GM12878 (cell line): ENCODE measurements around the gene SPRED2. TPM values are rescaled to one million over a fixed set of nuclear protein-coding genes. Genes with fewer than 3 reads are reported as not detected.
A peak's percentile ranks its signal among the peaks of the same experiment; 100 is the strongest.

Source experiments
- ATAC-seq: fragments of 200-7000 bp; cut with Tn5 transposase; 3 replicates; pipeline ENCODE4 v1.9.1; 2020; ENCODE audit warnings: mild to moderate bottlenecking, moderate library complexity
- BruUV-seq: library from RNA; stranded (reverse); fragments of 400-500 nt; replicated peaks from 2 replicates; lab custom pipeline; 2021; lab: Mats Ljungman, UMichigan
- CTCF ChIA-PET: fragments of 300-600 bp; sonication (Branson Sonifier 250); formaldehyde crosslinking; extraction: SDS; loops from one replicate; lab custom pipeline; 2021; ENCODE audit warnings: inconsistent platforms; lab: Yijun Ruan, JAX
- POLR2A ChIA-PET: fragments of 350-600 bp; formaldehyde crosslinking; extraction: SDS; loops from one replicate; lab custom pipeline; 2021; ENCODE audit warnings: inconsistent platforms; lab: Charles Lee
- RAD21 ChIA-PET: fragments of 300-600 bp; sonication (Branson Sonifier 250); formaldehyde crosslinking; loops from one replicate; lab custom pipeline; 2023; ENCODE audit warnings: antibody characterized with exemption; ENCODE audit not compliant: unreplicated experiment; lab: Charles Lee
- SMC1A ChIA-PET: fragments of 300-600 bp; sonication (Branson Sonifier 250); formaldehyde crosslinking; loops from one replicate; lab custom pipeline; 2023; ENCODE audit not compliant: unreplicated experiment, uncharacterized antibody; lab: Charles Lee
- DNase-seq: peaks from one replicate; pipeline ENCODE4 v3.0.0-alpha.2; 2011; ENCODE audit warnings: low read depth, low spot score
- FAIRE-seq: peaks from 3 replicates; lab custom pipeline; 2011; peaks lifted over from hg19 to GRCh38; lab: Jason Lieb, UNC
- H2AFZ ChIP-seq: 2 replicates; pipeline ENCODE4 v1.6.0; 2011; ENCODE audit warnings: low read depth, low read length, control low read depth; ENCODE audit not compliant: control insufficient read depth
- H3K27ac ChIP-seq: 2 replicates; pipeline ENCODE4 v1.5.1; 2011; ENCODE audit warnings: control low read depth; ENCODE audit not compliant: control insufficient read depth, insufficient read depth
- H3K27me3 ChIP-seq, 2 experiments: replicated peaks in 1 of 2; 2 replicates each; pipeline versions ENCODE4 v1.6.0 to v1.6.1; 2011; ENCODE audit warnings: low read length in 1 of 2; ENCODE audit not compliant: control insufficient read depth in 2 of 2, insufficient read depth in 2 of 2
- H3K36me3 ChIP-seq, 2 experiments: 2 replicates each; pipeline ENCODE4 v1.5.1; 2011; ENCODE audit warnings: low read length in 1 of 2; ENCODE audit not compliant: control insufficient read depth in 2 of 2, insufficient read depth in 2 of 2
- H3K4me1 ChIP-seq: 2 replicates; pipeline ENCODE4 v1.6.1; 2011; ENCODE audit warnings: mild to moderate bottlenecking, low read length, moderate library complexity, mixed read lengths; ENCODE audit not compliant: control insufficient read depth, insufficient read depth
- H3K4me2 ChIP-seq: 2 replicates; pipeline ENCODE4 v1.6.0; 2011; ENCODE audit warnings: control low read depth; ENCODE audit not compliant: control insufficient read depth, insufficient read depth
- H3K4me3 ChIP-seq: fragments of 200-600 bp; sonication (generic); 2 replicates; pipeline ENCODE4 v1.5.1; 2016
- H3K79me2 ChIP-seq: 2 replicates; pipeline ENCODE4 v1.6.0; 2011; ENCODE audit warnings: low read length; ENCODE audit not compliant: control insufficient read depth, insufficient read depth
- H3K9ac ChIP-seq: 2 replicates; pipeline ENCODE4 v1.8.0; 2011; ENCODE audit warnings: low read length, control low read depth, mixed read lengths; ENCODE audit not compliant: control insufficient read depth, insufficient read depth
- H3K9me3 ChIP-seq: replicated peaks from 3 replicates; pipeline ENCODE4 v1.5.1; 2011; ENCODE audit warnings: mild to moderate bottlenecking, low read length; ENCODE audit not compliant: control insufficient read depth, insufficient read depth
- H4K20me1 ChIP-seq: 2 replicates; pipeline ENCODE4 v1.6.0; 2011; ENCODE audit not compliant: control insufficient read depth, insufficient read depth
- EED ChIP-seq: sonication (generic); IDR thresholded peaks from 2 replicates; pipeline ENCODE4 v1.6.1; 2016; ENCODE audit warnings: antibody characterized with exemption, low read depth
- GABPA ChIP-seq: IDR thresholded peaks from 2 replicates; pipeline ENCODE4 v1.6.1; 2014; ENCODE audit warnings: antibody characterized with exemption, low read depth, mild to moderate bottlenecking, inconsistent platforms
- IKZF1 ChIP-seq: fragments of 450-650 bp; conservative IDR thresholded peaks from 2 replicates; pipeline ENCODE4 v1.6.1; 2017; ENCODE audit warnings: antibody characterized with exemption, mild to moderate bottlenecking
- JUND ChIP-seq: IDR thresholded peaks from 2 replicates; pipeline ENCODE4 v1.6.1; 2012; ENCODE audit warnings: low read depth, mild to moderate bottlenecking, low read length, improper control_type of control experiment, moderate library complexity
- MXI1 ChIP-seq: fragments of 150-350 bp; IDR thresholded peaks from 2 replicates; pipeline ENCODE4 v1.6.1; 2011; ENCODE audit warnings: low read depth, mild to moderate bottlenecking, inconsistent platforms, low read length, improper control_type of control experiment
- NFYB ChIP-seq: IDR thresholded peaks from 2 replicates; pipeline ENCODE4 v1.6.1; 2011; ENCODE audit warnings: low read depth, mild to moderate bottlenecking, low read length, improper control_type of control experiment, moderate library complexity; ENCODE audit not compliant: insufficient read depth
- PKNOX1 ChIP-seq: fragments of 450-650 bp; IDR thresholded peaks from 2 replicates; pipeline ENCODE4 v1.6.1; 2016; ENCODE audit warnings: mild to moderate bottlenecking
- RAD21 ChIP-seq: IDR thresholded peaks from 2 replicates; pipeline ENCODE4 v1.6.1; 2011; ENCODE audit warnings: mild to moderate bottlenecking, low read depth, low read length, moderate library complexity; ENCODE audit not compliant: insufficient read depth
- REST ChIP-seq: IDR thresholded peaks from 2 replicates; pipeline ENCODE4 v1.6.1; 2012; ENCODE audit warnings: mild to moderate bottlenecking, low read depth, low read length
- TCF3 ChIP-seq: IDR thresholded peaks from 2 replicates; pipeline ENCODE4 v1.6.1; 2012; ENCODE audit warnings: low read depth, mild to moderate bottlenecking, low read length, borderline replicate concordance; ENCODE audit not compliant: insufficient read depth
- WGBS: methylation state at CpG from one replicate; pipeline ENCODE4 v1.1.6; 2016; ENCODE audit warnings: low lambda C conversion rate; ENCODE audit not compliant: insufficient replicate concordance, insufficient coverage; ENCODE audit errors: missing lambda C conversion rate; 5-methylcytosine and 5-hydroxymethylcytosine counted together
- in situ Hi-C: fragments of 300-500 bp; cut with MboI; formaldehyde crosslinking; loops from 9 replicates; pipeline ENCODE4 v1.14.3; 2018; ENCODE audit warnings: mixed read lengths
- intact Hi-C: fragments of 100-400 bp; cut with micrococcal nuclease; formaldehyde crosslinking; loops from one replicate; pipeline ENCODE4 v1.14.2; 2022; ENCODE audit not compliant: unreplicated experiment
- polyA plus RNA-seq, 11 experiments: library from polyadenylated mRNA; depleted of rRNA in 4 of 11; unstranded in 6 of 11; stranded (reverse) in 5 of 11; fragments of >200 nt; fragmentation: Nextera tagmentation in 4 of 11; fragmentation: Illumina TruSeq in 1 of 11; extraction: Ambion mirVana in 4 of 11; extraction: Trizol in 1 of 11; gene quantifications; 1 replicate in 1 of 11; 2 replicates in 10 of 11; pipeline versions ENCODE4 v1.2.1 to v1.2.3, GENCODE V29; 2011 to 2016; ENCODE audit warnings: inconsistent platforms in 2 of 11, missing spikeins in 2 of 11, low read depth in 1 of 11
- total RNA-seq, 4 experiments: library from RNA; depleted of rRNA in 3 of 4; stranded (reverse); fragments of >200 nt in 3 of 4; fragmentation: Illumina TruSeq in 1 of 4; extraction: Trizol in 1 of 4; gene quantifications; 2 replicates each; pipeline versions ENCODE4 v1.2.1 to v1.2.3, GENCODE V29; 2013 to 2021

The SPRED2 gene
- total and polyA plus RNA-seq, 10 of the 15 experiments (the other 5 are each of a cell fraction or from before 2014, with no cell fraction given) = 3.0 to 23.9 (median 9.7) TPM

GRCh38 chr2:65367524-65367923, 64.9 kb downstream of the SPRED2 start:
- H4K20me1 ChIP-seq = no peaks in the 10 kb centered on the region
- TF ChIP-seq IKZF1 = no peak
- no peak for TF ChIP-seq PKNOX1
- H3K9ac ChIP-seq = no peak overlapping the region
- BruUV-seq = no TSS peak
- no peak overlapping the region for H3K4me3 ChIP-seq
- H3K27me3 ChIP-seq = no peaks in the 10 kb centered on the region
- ATAC-seq (no peak), FAIRE-seq (no peak), DNase-seq (no peak)
- RAD21 ChIA-PET = interaction anchor here (0.6 to 2.4 kb wide), 9 partner anchors 10 to 204 kb away, joined by 3 to 9 read pairs (median 3); no protein-coding TSS in a partner anchor
- CTCF ChIA-PET = interaction anchor here (0.7 to 2.5 kb wide), 9 partner anchors 9 to 102 kb away, joined by 3 to 10 read pairs (median 3); no protein-coding TSS in a partner anchor
- in situ Hi-C loops (no loop called here), intact Hi-C loops (no loop called here)
- no peaks in the 10 kb centered on the region; the same call in 1 of the 2 replicates for H3K79me2 ChIP-seq
- peaks cover 40% of the 10 kb centered on the region for H3K4me1 ChIP-seq
- no peak overlapping the region for H3K27ac ChIP-seq
- no peak overlapping the region for H2AFZ ChIP-seq
- no peaks in the 10 kb centered on the region for H3K9me3 ChIP-seq
- 33% methylated on average over 4 of the region's 4 CpGs for WGBS
- SMC1A ChIA-PET = interaction anchor here (0.7 to 10.7 kb wide), 13 partner anchors 8 to 101 kb away, joined by 3 to 142 read pairs (median 4); no protein-coding TSS in a partner anchor
- H3K36me3 ChIP-seq = no peaks in the 10 kb centered on the region
- POLR2A ChIA-PET = interaction anchor here (0.8 to 1.5 kb wide), 3 partner anchors 8 to 39 kb away, joined by 3 to 4 read pairs (median 3); no protein-coding TSS in a partner anchor
- H3K4me2 ChIP-seq = no peak overlapping the region

GRCh38 chr2:65366595-65367125, 65.7 kb downstream of the SPRED2 start:
- ChIA-PET CTCF (interaction anchor here (1.0 to 2.5 kb wide), 7 partner anchors 8 to 101 kb away, joined by 3 to 10 read pairs (median 4); no protein-coding TSS in a partner anchor), RAD21 (interaction anchor here (0.5 to 2.4 kb wide), 9 partner anchors 9 to 203 kb away, joined by 3 to 9 read pairs (median 5); no protein-coding TSS in a partner anchor)
- FAIRE-seq = no peak
- peak; percentile 46; the same call in 1 of the 2 replicates for TF ChIP-seq TCF3
- TF ChIP-seq RAD21 = no peak
- TF ChIP-seq JUND = no peak
- TF ChIP-seq EED = peak; percentile 70
- TF ChIP-seq NFYB = no peak
- 0 out of 2 replicates have a peak, but pooled peaks have one; percentile 44 for TF ChIP-seq GABPA
- no peak for TF ChIP-seq REST
- no peak for TF ChIP-seq MXI1

More at GRCh38 chr2:65366595-65367125, 65.7 kb downstream of the SPRED2 start:
- H3K4me2 ChIP-seq = peak overlapping the region; percentile 5
- H3K9ac ChIP-seq = no peak overlapping the region
- H3K27me3 ChIP-seq = no peaks in the 10 kb centered on the region
- H3K9me3 ChIP-seq = no peaks in the 10 kb centered on the region
- no peaks in the 10 kb centered on the region; the same call in 1 of the 2 replicates for H3K79me2 ChIP-seq
- no TSS peak for BruUV-seq
- ATAC-seq (peak; percentile 53), DNase-seq (peak; percentile 11)
- WGBS = 8% methylated on average over 10 of the region's 10 CpGs
- ChIA-PET SMC1A (interaction anchor here (1.0 to 10.7 kb wide), 15 partner anchors 7 to 158 kb away, joined by 3 to 142 read pairs (median 4); no protein-coding TSS in a partner anchor), POLR2A (interaction anchor here (0.6 to 1.5 kb wide), 4 partner anchors 7 to 66 kb away, joined by 3 to 4 read pairs (median 3); no protein-coding TSS in a partner anchor)
- peaks cover 40% of the 10 kb centered on the region for H3K4me1 ChIP-seq
- intact Hi-C loops (no loop called here), in situ Hi-C loops (no loop called here)
- H3K36me3 ChIP-seq = no peaks in the 10 kb centered on the region
- no peaks in the 10 kb centered on the region for H4K20me1 ChIP-seq
- H3K4me3 ChIP-seq = no peak overlapping the region
- no peak overlapping the region; the same call in 1 of the 2 replicates for H3K27ac ChIP-seq
- no peak overlapping the region for H2AFZ ChIP-seq
